K562 (cell line): Measurements from ENCODE around the gene NUB1. TPM values are rescaled to one million over a fixed set of nuclear protein-coding genes. Genes with fewer than 3 reads are reported as not detected.

Experiments used
- BCOR ChIP-seq: fragments of 450-650 bp; IDR thresholded peaks from 2 replicates; pipeline ENCODE4 v1.6.1; 2016
- CREB5 ChIP-seq: fragments of 250-450 bp; sonication (Bioruptor Pico); IDR thresholded peaks from 2 replicates; pipeline ENCODE4 v1.5.0; 2020; ENCODE audit warnings: mild to moderate bottlenecking
- FOXA1 ChIP-seq: fragments of 450-650 bp; IDR thresholded peaks from 2 replicates; pipeline ENCODE4 v1.6.1; 2016; ENCODE audit warnings: mild to moderate bottlenecking, borderline replicate concordance
- HMG20B ChIP-seq: fragments of 250-450 bp; sonication (Bioruptor Pico); IDR thresholded peaks from 2 replicates; pipeline ENCODE4 v1.5.0; 2021; ENCODE audit warnings: mild to moderate bottlenecking
- HMGN3 ChIP-seq: IDR thresholded peaks from 2 replicates; pipeline ENCODE4 v1.6.1; 2011; ENCODE audit warnings: borderline replicate concordance, low read depth, mild to moderate bottlenecking, mixed read lengths, low read length; ENCODE audit not compliant: insufficient read length; ENCODE audit errors: extremely low read depth
- HNRNPUL1 ChIP-seq: fragments of 200-400 bp; formaldehyde crosslinking; IDR thresholded peaks from 2 replicates; pipeline ENCODE4 v1.6.1; 2017; ENCODE audit warnings: low read length
- KLF16 ChIP-seq: IDR thresholded peaks from 2 replicates; pipeline ENCODE4 v1.6.1; 2016; ENCODE audit warnings: antibody characterized with exemption
- MLLT1 ChIP-seq, 2 experiments: fragments of 450-650 bp; IDR thresholded peaks; 2 replicates each; pipeline ENCODE4 v1.6.1; 2016
- MXI1 ChIP-seq: IDR thresholded peaks from 2 replicates; pipeline ENCODE4 v1.6.1; 2011; ENCODE audit warnings: low read depth, mild to moderate bottlenecking, improper control_type of control experiment, low read length
- NCOR1 ChIP-seq: fragments of 450-650 bp; IDR thresholded peaks from 2 replicates; pipeline ENCODE4 v1.6.1; 2016; ENCODE audit warnings: mild to moderate bottlenecking, moderate library complexity
- NRF1 ChIP-seq, 2 experiments: fragments of 450-650 bp; IDR thresholded peaks in 1 of 2; conservative IDR thresholded peaks in 1 of 2; 2 replicates each; pipeline ENCODE4 v1.6.1; 2014; ENCODE audit warnings: mild to moderate bottlenecking in 2 of 2
- PHB ChIP-seq: fragments of 250-450 bp; sonication (Bioruptor Pico); IDR thresholded peaks from 2 replicates; pipeline ENCODE4 v1.5.0; 2021
- PML ChIP-seq: IDR thresholded peaks from 2 replicates; pipeline ENCODE4 v1.6.1; 2012; ENCODE audit warnings: low read length, inconsistent platforms
- SRSF1 ChIP-seq: fragments of 200-400 bp; formaldehyde crosslinking; IDR thresholded peaks from 2 replicates; pipeline ENCODE4 v1.6.1; 2017; ENCODE audit warnings: mild to moderate bottlenecking, low read depth, low read length, moderate library complexity
- TCF7 ChIP-seq: sonication (generic); IDR thresholded peaks from 2 replicates; pipeline ENCODE4 v1.6.1; 2016; ENCODE audit warnings: antibody characterized with exemption, borderline replicate concordance
- TCFL5 ChIP-seq: fragments of 250-450 bp; sonication (Bioruptor Pico); conservative IDR thresholded peaks from 2 replicates; pipeline ENCODE4 v1.6.1; 2021; ENCODE audit warnings: mild to moderate bottlenecking, moderate library complexity, matching md5 sums
- TFAP4 ChIP-seq: sonication (generic); formaldehyde crosslinking; IDR thresholded peaks from 2 replicates; pipeline ENCODE4 v1.8.0; 2022; ENCODE audit warnings: missing genetic modification reagents, mild to moderate bottlenecking, moderate library complexity, borderline replicate concordance
- THRAP3 ChIP-seq: fragments of 450-650 bp; IDR thresholded peaks from 2 replicates; pipeline ENCODE4 v1.6.1; 2016; ENCODE audit warnings: mild to moderate bottlenecking, inconsistent platforms, borderline replicate concordance
- ZBTB11 ChIP-seq, 3 experiments: fragments of 200-800 bp in 1 of 3; fragments of 250-450 bp in 1 of 3; fragments of 450-650 bp in 1 of 3; sonication (Bioruptor Pico) in 1 of 3; sonication (Bioruptor generic) in 1 of 3; formaldehyde crosslinking in 1 of 3; IDR thresholded peaks; 2 replicates each; pipeline versions ENCODE4 v1.6.1 to v1.8.0; 2016 to 2022; ENCODE audit warnings: mild to moderate bottlenecking in 2 of 3, missing genetic modification characterization in 2 of 3, missing compliant biosample characterization in 1 of 3, moderate library complexity in 1 of 3
- ZEB2 ChIP-seq: fragments of 450-650 bp; IDR thresholded peaks from 2 replicates; pipeline ENCODE4 v1.6.1; 2016
- ZNF280B ChIP-seq: fragments of 250-450 bp; sonication (Bioruptor Pico); IDR thresholded peaks from 2 replicates; pipeline ENCODE4 v1.5.1; 2021; ENCODE audit warnings: mild to moderate bottlenecking
- polyA plus RNA-seq, 8 experiments: library from polyadenylated mRNA; depleted of rRNA in 4 of 8; stranded (reverse) in 5 of 8; unstranded in 3 of 8; fragments of >200 nt; fragmentation: Nextera tagmentation in 2 of 8; fragmentation: Illumina TruSeq in 1 of 8; extraction: Ambion mirVana in 2 of 8; extraction: Trizol in 1 of 8; gene quantifications; 2 replicates each; pipeline versions ENCODE4 v1.2.1 to v1.2.3, GENCODE V29; 2011 to 2014; ENCODE audit warnings: inconsistent platforms in 1 of 8, missing spikeins in 1 of 8
- total RNA-seq, 7 experiments: library from RNA; depleted of rRNA in 6 of 7; stranded (reverse); fragments of >200 nt in 6 of 7; fragmentation: Illumina TruSeq in 2 of 7; extraction: Trizol in 2 of 7; gene quantifications; 2 replicates each; pipeline versions ENCODE4 v1.2.1 to v1.2.3, GENCODE V29; 2011 to 2021; ENCODE audit warnings: low replicate concordance in 1 of 7

NUB1 gene
- total and polyA plus RNA-seq, 9 of the 15 experiments (the other 6 are each of a cell fraction or from before 2014, with no cell fraction given), result 43.2 to 159 (median 85.2) TPM

DNA sequence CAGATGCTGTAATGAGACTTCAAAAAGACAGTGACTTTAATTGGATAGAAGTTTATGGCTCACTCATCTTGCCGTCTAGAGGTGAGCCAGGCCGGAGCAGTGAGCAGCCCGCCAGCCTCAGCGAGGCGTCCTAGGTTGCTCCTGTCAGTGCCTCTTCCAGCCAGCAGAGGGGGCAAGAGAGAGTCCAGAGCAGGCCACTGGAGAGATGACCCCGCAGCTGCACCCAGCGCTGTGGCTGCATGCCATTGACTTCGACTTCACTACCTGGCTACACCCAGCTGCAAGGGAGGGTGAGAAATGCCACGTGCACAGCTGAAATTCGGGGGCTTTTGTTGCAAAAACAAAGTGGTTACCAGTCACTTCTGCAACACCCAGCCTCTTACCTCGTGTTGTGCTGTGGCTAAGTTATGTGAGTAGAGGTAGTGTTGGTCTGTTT lies 26.5 kb downstream of the NUB1 start (continued):
- peak; percentile 76 for TF ChIP-seq TFAP4 (CRISPR knock-in tag)
- TF ChIP-seq PML, result no peak
- peak; percentile 47 for TF ChIP-seq HMGN3
- TF ChIP-seq HNRNPUL1, result no peak
- TF ChIP-seq HMG20B (CRISPR knock-in tag), result no peak
- no peak for TF ChIP-seq CREB5 (CRISPR knock-in tag)
- TF ChIP-seq KLF16, result 0 out of 2 replicates have a peak, but pooled peaks have one; percentile 56
- no peak for TF ChIP-seq ZNF280B (CRISPR knock-in tag)
- no peak for TF ChIP-seq ZEB2
- no peak for TF ChIP-seq SRSF1
- no peak for TF ChIP-seq PHB (CRISPR knock-in tag)
- TF ChIP-seq NRF1 (conservative IDR thresholded peaks at IDR 0.05 in 1 of 2, IDR thresholded peaks at IDR 0.05 in 1 of 2), result 0 out of 4 replicates have a peak, but pooled peaks of 1 of the 2 experiments have one; percentile 13
- no peak for TF ChIP-seq TCF7
- no peak for TF ChIP-seq TCFL5 (CRISPR knock-in tag)
- no peak for TF ChIP-seq ZBTB11 (CRISPR knock-in tag; IDR thresholded peaks at IDR 0.05)
- TF ChIP-seq MLLT1 (IDR thresholded peaks at IDR 0.05), result no peak
- TF ChIP-seq THRAP3, result no peak
- no peak for TF ChIP-seq NCOR1
- TF ChIP-seq FOXA1, result no peak
- no peak for TF ChIP-seq BCOR
- no peak for TF ChIP-seq MXI1
